Spleen (tissue), 7 donors: Measurements from ENCODE around the gene KCNH8.
"Not testable (repeated sequence)": the region's sequence is repeated elsewhere in the genome, so short reads cannot be mapped to it uniquely, and the experiment has no call there.

Experiments
- POLR2A ChIP-seq, 3 donors: fragments of 450-650 bp; IDR thresholded peaks; one replicate each; pipeline ENCODE4 v1.5.1; 2017; ENCODE audit warnings: antibody characterized with exemption in 3 of 3, mild to moderate bottlenecking in 1 of 3
- POLR2AphosphoS5 ChIP-seq, 3 donors: sonication (generic); formaldehyde crosslinking; IDR thresholded peaks; one replicate each; pipeline ENCODE4 v1.5.1; 2017; ENCODE audit warnings: antibody characterized with exemption in 3 of 3
- TF ChIP-seq, protein P1 (sequence below), 11 experiments: fragments of 200-600 bp in 7 of 11; fragments of 450-650 bp in 4 of 11; sonication (generic) in 4 of 11; IDR thresholded peaks in 8 of 11; conservative IDR thresholded peaks in 3 of 11; 1 replicate in 7 of 11; 2 replicates in 4 of 11; pipeline versions ENCODE4 v1.4.0 to v1.8.0; 2016 to 2021; ENCODE audit warnings: antibody characterized with exemption in 11 of 11, inconsistent platforms in 4 of 11, mild to moderate bottlenecking in 1 of 11
- donor health status: DM: no; HTN: no; CAD: no; lungs with moderate emphysema.
- donor health status: DM: no; HTN: no; CAD: no.
- donor health status: DM: no; HTN: no; CAD: no.

- TF ChIP-seq POLR2AphosphoS5, POLR2A (IDR thresholded peaks at IDR 0.05): not testable (repeated sequence)
- TF ChIP-seq, protein P1, sequence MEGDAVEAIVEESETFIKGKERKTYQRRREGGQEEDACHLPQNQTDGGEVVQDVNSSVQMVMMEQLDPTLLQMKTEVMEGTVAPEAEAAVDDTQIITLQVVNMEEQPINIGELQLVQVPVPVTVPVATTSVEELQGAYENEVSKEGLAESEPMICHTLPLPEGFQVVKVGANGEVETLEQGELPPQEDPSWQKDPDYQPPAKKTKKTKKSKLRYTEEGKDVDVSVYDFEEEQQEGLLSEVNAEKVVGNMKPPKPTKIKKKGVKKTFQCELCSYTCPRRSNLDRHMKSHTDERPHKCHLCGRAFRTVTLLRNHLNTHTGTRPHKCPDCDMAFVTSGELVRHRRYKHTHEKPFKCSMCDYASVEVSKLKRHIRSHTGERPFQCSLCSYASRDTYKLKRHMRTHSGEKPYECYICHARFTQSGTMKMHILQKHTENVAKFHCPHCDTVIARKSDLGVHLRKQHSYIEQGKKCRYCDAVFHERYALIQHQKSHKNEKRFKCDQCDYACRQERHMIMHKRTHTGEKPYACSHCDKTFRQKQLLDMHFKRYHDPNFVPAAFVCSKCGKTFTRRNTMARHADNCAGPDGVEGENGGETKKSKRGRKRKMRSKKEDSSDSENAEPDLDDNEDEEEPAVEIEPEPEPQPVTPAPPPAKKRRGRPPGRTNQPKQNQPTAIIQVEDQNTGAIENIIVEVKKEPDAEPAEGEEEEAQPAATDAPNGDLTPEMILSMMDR (IDR thresholded peaks at IDR 0.05 in 8 of 11, conservative IDR thresholded peaks at IDR 0.05 in 3 of 11) = not testable (repeated sequence)
Observed at GRCh38 chr3:19233882-19234784, 85.8 kb downstream of the KCNH8 start.
